ENCODE data around the gene NRP1.

NRP1 gene

GRCh38 chr10:33214174-33214573, 120.3 kb downstream of the NRP1 start:
- DNase-seq (ENCODE audit: low read depth, low spot score) = no peak

DNA sequence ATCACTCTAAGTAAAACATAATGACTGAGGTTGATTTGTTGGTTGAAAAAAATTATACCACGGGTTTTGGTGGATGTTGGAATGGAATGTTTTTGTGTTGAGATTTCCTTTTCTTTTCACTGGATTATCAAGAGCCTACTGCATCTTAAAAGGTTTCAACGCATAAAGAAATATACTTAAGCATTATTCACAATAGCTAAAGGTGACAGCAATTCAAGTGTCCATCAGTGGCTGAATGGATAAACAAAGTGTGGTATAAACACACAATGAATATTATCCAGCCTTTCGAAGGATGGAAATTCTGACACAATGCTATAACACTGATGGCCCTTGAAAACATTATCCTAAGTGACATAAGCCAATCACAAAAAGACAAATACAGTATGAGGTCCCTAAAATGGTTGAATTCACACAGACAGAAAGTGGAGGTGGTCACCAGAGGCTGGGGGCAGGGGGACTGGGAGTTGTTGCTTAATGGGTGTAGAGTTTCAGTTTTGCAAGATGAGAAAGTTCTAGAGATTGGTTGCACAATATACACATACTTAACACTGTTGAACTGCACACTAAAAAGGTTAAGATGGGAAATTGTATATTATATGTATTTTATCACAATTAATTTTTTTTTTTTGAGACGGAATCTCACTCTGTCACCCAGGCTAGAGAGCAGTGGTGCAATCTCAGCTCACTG, 122.3 kb downstream of the NRP1 start:
- DNase-seq (ENCODE audit: low read depth, low spot score) = no peak

- no peak for DNase-seq (ENCODE audit: low read depth, low spot score)
Observed at GRCh38 chr10:33211106-33211878, 123.2 kb downstream of the NRP1 start.

GRCh38 chr10:33209802-33210201, 124.7 kb downstream of the NRP1 start:
- DNase-seq (ENCODE audit: low read depth, low spot score) = no peak

DNA sequence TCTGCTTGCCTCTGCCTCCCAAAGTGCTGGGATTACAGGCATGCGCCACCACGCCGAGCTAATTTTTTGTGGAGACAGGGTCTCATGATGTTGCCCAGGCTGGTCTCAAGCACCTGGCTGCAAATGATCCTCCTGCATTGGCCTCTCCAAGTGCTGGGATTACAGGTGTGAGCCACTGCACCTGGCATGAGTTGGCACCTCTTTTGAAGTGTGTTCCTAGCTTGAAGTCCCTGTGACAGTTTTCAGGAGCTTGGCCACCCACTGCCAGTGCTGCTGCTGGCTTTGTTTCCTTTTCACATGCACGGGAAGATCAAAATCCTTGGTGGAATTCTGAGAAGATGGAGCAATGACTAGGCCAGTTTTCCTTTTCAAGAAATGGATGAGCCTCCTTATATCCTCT, 126.3 kb downstream of the NRP1 start:
- no peak for DNase-seq (ENCODE audit: low read depth, low spot score)

DNA sequence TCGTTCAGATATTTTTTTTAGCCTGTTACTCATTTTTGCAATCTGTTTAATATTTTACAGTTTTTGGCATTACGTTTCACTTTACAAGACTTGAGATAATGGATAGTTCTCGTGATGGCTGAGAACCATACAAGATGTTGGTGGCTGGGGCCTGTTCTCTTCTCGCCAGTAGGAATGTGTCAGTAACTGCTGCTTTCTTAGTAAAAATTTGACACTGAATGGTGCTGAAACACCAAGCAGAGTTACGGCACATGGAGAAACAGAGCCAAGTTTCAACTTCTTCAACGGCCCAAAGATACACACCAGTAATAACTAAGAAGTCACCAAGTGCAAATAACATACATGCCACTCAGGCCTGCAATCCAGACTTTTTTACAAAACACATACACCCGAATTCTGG, 130.4 kb downstream of the NRP1 start:
- DNase-seq (ENCODE audit: low read depth, low spot score) = no peak

DNA sequence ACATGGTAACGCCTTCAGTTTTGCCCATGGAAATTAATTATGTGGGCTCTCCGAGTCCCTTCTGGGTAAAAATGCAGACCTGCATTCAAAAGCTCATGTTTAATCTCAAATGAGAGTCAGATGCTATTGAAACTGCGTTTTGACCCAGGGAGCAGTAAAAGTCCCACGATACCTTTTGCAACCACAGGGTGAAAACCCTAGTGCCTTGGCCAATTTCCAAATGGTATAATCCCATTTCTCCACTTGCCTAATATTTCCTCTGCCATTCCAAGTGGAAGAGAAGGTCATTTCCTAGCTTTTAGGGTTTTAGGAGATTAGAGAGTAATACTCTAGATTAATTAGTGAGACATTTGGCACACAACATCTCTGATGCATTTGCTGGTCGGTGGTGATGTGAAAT, 132.5 kb downstream of the NRP1 start:
- DNase-seq (ENCODE audit: low read depth, low spot score) = no peak

DNA sequence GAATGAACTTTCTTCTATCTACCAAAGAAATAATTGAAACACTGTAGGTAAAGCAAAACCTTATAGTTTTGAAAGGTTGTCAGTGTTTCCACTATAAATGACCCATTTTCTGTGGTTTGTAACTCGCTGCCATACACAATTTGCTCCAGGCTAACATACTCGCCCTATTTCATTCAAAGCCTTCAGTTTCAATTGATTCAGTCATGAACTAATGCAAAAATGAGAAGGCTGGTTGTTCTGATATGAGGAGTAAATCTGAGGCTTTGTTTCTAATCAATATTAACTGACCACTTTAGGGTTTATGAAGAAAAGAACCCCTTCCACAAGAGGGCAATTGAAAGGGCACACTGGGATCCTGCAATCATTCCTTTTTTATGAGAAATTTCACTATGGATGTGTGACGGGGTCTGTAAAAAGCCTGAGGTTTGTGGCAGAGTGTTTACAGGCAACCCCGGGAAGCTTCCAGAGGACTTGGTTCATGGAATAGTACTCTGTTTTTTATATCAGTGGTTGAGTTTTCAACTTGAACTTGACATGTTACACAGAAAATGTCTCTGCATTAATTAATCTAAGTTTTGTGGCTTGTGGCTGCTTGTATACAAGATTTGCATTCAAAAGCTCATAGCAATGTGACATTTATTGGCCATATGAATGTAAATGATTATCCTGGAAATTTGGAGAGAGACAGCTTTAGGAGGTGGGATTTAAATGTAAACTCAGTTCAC, 133.2 kb downstream of the NRP1 start:
- DNase-seq (ENCODE audit: low read depth, low spot score) = no peak

DNA sequence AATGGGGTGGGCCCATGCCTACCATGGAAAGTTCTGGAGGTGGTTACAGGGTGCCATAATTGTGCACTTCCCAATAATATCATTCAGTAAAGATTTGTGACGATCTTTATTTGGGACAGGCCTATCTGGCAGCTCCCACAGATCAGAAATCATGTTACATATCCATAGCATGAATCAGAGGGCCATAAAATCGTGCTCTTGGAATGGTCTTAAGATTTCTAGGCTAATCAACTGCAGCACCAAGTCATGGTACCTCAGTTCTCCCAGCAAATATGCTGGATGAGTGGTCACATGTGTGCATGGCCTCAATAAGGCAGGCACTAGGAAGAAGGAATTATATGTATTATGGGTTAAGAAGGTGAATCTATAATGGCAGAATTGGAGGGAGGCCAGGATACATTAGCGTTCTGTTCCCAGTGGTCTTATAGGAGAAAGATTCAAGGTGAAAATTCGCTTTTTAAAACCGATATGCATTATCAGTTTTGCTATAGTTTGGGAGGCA, 134.7 kb downstream of the NRP1 start:
- DNase-seq (ENCODE audit: low read depth, low spot score) = no peak

DNA sequence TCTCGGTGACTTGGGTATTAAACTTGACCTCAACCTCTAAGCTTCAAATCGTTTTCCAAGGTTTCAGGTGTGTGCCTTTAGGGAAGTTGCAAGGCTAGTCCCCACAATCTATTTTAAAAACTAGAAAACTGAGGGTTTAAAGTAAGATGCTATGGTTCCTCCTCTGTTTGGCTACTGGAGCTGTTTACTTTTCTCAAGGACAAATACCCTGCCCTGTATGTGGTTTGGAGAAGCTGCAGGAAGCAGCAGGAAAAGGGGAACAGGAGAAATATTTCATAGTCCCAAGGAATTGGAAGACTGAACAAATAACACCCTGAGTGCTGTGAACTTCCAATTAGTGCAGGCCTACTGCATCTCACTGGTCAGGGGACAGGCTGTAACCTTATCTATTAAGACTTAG, 135.9 kb downstream of the NRP1 start:
- no peak for DNase-seq (ENCODE audit: low read depth, low spot score)

GRCh38 chr10:33196710-33197491, 137.6 kb downstream of the NRP1 start:
- no peak for DNase-seq (ENCODE audit: low read depth, low spot score)

DNA sequence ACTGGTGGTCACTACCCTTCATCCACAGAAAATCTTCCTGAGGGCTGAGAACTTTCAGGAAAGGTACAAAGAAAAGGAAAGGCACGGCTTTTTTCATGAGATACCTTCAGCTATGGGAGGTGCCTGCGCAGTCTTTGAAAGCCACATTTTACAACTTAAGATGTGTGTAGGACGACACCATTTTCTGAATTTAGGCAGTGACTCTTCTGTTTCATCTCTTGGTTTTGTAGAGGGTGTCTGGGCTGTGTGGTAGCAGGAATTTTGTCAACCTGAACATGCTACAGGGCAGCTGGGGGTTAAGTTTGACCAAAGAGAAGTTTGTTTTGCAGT, 138.1 kb downstream of the NRP1 start:
- no peak for DNase-seq (ENCODE audit: low read depth, low spot score)

- no peak for DNase-seq (ENCODE audit: low read depth, low spot score)
Observed at GRCh38 chr10:33195608-33196376, 138.7 kb downstream of the NRP1 start.

GRCh38 chr10:33193701-33194521, 140.6 kb downstream of the NRP1 start:
- no peak for DNase-seq (ENCODE audit: low read depth, low spot score)

DNA sequence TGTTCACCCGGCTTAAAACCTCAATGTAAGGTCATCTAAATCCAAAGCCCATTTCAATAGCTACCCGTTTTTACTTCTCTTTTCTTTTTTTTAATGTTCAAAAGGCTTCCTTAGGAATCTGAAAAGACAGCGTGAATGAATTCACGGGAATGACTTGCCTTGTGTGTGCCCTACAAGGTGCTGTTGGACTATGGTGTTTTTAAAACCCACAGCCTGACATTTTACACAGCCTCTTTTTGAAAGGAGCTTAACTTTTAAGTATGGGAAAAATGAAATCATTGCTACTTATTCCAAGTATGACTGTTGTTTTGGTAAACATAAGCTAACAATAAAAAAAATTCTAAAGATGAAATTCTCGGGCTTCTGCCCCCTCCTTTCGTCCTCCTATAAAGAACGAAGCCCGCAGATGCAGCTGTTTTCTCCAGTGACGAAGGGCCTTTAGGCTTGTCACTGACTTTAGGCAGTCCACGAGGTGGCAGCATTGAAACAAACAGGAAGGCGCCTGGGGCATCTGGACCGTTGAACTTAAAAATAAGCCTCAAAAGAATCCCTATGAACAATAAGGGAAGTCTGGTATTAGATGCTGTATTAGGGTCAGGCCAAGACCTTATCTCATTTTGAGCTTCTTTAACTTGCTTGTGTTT, 141.3 kb downstream of the NRP1 start:
- DNase-seq (ENCODE audit: low read depth, low spot score) = peak; percentile 72

GRCh38 chr10:33192190-33192589, 142.3 kb downstream of the NRP1 start:
- no peak for DNase-seq (ENCODE audit: low read depth, low spot score)

DNA sequence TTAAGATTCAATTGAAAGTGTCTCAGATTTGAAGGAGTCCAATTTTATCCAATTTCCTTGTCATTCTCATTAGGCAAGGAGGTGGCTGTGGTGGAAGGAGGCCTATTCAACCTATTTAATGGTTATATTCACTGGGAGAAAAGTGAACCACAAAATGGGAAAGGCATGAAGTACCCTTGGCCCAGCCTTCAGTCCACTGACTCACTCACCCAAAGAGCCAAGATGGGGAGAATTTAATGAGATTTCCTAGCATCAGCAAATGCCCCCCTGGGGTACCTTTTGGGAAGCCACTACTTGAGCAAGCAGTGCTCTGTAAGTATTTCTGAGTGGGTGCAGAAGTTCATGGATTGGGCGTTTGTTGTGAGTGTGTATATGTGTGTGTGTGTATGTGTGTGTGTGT, 144.1 kb downstream of the NRP1 start:
- no peak for DNase-seq (ENCODE audit: low read depth, low spot score)

DNA sequence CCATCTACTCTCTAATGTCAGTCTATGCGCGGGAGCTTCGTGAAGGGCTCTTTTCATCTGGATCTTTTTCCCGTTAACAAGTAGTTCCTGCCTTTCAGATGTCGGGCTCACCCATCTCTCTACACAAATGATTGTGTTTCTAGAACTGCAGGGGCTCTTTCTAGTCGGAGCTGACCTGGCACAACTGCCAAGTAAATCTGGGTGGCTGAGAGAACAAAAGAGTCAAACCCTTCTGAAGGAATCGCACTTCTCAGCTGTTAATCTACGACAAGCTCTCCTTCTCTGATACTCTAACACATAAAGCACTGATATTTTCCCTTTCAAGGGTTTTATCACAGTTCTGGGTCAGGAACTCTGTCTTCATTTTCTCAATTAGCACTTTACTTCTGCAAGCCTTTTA, 144.7 kb downstream of the NRP1 start:
- no peak for DNase-seq (ENCODE audit: low read depth, low spot score)

GRCh38 chr10:33189363-33189762, 145.1 kb downstream of the NRP1 start:
- no peak for DNase-seq (ENCODE audit: low read depth, low spot score)

Data from brain pericyte (primary cell).